Suprapubic skin (tissue), 4 donors: ENCODE results near the gene CYP3A5.
"Not testable (repeated sequence)": the region's sequence is repeated elsewhere in the genome, so short reads cannot be mapped to it uniquely, and the experiment has no call there.

ENCODE experiments used
- POLR2A ChIP-seq, 2 donors: fragments of 450-650 bp; IDR thresholded peaks; one replicate each; pipeline ENCODE4 v1.6.1; 2017; ENCODE audit warnings: antibody characterized with exemption in 2 of 2, mild to moderate bottlenecking in 2 of 2, moderate library complexity in 2 of 2
- POLR2AphosphoS5 ChIP-seq, 3 donors: sonication (generic); formaldehyde crosslinking; IDR thresholded peaks; one replicate each; pipeline ENCODE4 v1.6.1; 2017; ENCODE audit warnings: antibody characterized with exemption in 3 of 3
- TF ChIP-seq, protein P1 (sequence below), 2 donors: fragments of 200-600 bp in 1 of 2; fragments of 450-650 bp in 1 of 2; sonication (generic) in 1 of 2; IDR thresholded peaks; one replicate each; pipeline ENCODE4 v1.5.1; 2016 to 2019; ENCODE audit warnings: antibody characterized with exemption in 2 of 2, mild to moderate bottlenecking in 1 of 2, moderate library complexity in 1 of 2

DNA sequence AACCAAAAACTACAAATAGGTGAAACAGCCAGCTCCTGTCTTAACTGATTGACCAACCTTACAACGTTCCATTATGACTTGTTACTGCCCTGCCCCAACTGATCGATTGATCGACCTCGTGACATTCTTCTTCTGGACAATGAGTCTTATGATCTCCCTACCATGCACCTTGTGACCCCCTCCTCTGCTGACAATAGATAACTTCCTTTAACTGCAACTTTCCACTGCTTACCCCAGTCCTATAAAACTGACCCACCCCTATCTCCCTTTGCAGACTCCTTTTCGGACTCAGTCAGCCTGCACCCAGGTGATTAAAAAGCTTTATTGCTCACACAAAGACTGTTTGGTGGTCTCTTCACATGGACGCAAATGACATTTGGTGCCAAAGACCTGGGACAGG, 43.4 kb upstream of the CYP3A5 start:
- TF ChIP-seq, protein P1, sequence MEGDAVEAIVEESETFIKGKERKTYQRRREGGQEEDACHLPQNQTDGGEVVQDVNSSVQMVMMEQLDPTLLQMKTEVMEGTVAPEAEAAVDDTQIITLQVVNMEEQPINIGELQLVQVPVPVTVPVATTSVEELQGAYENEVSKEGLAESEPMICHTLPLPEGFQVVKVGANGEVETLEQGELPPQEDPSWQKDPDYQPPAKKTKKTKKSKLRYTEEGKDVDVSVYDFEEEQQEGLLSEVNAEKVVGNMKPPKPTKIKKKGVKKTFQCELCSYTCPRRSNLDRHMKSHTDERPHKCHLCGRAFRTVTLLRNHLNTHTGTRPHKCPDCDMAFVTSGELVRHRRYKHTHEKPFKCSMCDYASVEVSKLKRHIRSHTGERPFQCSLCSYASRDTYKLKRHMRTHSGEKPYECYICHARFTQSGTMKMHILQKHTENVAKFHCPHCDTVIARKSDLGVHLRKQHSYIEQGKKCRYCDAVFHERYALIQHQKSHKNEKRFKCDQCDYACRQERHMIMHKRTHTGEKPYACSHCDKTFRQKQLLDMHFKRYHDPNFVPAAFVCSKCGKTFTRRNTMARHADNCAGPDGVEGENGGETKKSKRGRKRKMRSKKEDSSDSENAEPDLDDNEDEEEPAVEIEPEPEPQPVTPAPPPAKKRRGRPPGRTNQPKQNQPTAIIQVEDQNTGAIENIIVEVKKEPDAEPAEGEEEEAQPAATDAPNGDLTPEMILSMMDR (IDR thresholded peaks at IDR 0.05): not testable (repeated sequence)
- TF ChIP-seq POLR2AphosphoS5, POLR2A (IDR thresholded peaks at IDR 0.05): not testable (repeated sequence)
